ENCODE results near the gene LYL1. TPM values are rescaled to one million over a fixed set of nuclear protein-coding genes. Genes with fewer than 3 reads are reported as not detected.

The LYL1 gene
- total RNA-seq, 1 experiment from 2014 or later: 0.24 TPM

DNA sequence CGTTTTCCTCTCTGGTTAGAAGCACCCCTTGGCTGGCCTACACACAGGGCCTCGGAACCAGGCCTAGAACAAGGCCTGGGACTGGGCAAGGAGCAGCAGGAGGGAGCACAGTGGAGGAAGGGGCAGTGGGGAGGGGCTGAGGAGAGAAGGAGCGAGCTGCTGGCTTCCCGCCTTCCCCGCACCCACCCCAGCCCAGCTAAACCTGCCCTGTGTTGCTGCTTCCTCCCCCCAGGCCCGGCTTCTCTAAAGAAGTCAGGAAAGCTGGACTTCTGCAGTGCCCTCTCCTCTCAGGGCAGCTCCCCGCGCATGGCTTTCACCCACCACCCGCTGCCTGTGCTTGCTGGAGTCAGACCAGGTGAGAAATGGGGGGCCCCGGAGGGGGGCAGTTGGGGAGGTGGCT lies 24.3 kb downstream of the LYL1 start:
- Histone ChIP-seq H3K27ac (no peak overlapping the region), H3K9me3 (ENCODE audit: insufficient read depth, low read depth) (no peaks in the 10 kb centered on the region), H3K4me1 (replicated peaks; ENCODE audit: insufficient read depth) (no peaks in the 10 kb centered on the region), H3K4me3 (no peak overlapping the region), H3K4me2 (no peak overlapping the region), H3K9me2 (ENCODE audit: insufficient read depth) (no peaks in the 10 kb centered on the region), H3F3A (ENCODE audit: insufficient read depth, low read depth) (0 out of 2 replicates have a peak, but pooled peaks cover 8% of the 10 kb centered on the region), H4K20me1 (ENCODE audit: insufficient read depth) (no peaks in the 10 kb centered on the region), H3K27me3 (ENCODE audit: insufficient read depth, low read depth) (peaks cover 4% of the 10 kb centered on the region; the same call in 1 of the 2 replicates), H3K36me3 (ENCODE audit: low read depth) (no peaks in the 10 kb centered on the region), H3K79me2 (ENCODE audit: low read depth) (no peaks in the 10 kb centered on the region), H2AFZ (no peak overlapping the region)
- BruUV-seq (replicated peaks): no TSS peak
- intact Hi-C loops (cut with micrococcal nuclease; ENCODE audit: unreplicated experiment): no loop called here
- CTCF ChIA-PET: interaction anchor here (1.0 kb wide), 1 partner anchor 17 kb away, joined by 3 read pairs; no protein-coding TSS in a partner anchor
- no peak for DNase-seq
- TF ChIP-seq, protein P1, sequence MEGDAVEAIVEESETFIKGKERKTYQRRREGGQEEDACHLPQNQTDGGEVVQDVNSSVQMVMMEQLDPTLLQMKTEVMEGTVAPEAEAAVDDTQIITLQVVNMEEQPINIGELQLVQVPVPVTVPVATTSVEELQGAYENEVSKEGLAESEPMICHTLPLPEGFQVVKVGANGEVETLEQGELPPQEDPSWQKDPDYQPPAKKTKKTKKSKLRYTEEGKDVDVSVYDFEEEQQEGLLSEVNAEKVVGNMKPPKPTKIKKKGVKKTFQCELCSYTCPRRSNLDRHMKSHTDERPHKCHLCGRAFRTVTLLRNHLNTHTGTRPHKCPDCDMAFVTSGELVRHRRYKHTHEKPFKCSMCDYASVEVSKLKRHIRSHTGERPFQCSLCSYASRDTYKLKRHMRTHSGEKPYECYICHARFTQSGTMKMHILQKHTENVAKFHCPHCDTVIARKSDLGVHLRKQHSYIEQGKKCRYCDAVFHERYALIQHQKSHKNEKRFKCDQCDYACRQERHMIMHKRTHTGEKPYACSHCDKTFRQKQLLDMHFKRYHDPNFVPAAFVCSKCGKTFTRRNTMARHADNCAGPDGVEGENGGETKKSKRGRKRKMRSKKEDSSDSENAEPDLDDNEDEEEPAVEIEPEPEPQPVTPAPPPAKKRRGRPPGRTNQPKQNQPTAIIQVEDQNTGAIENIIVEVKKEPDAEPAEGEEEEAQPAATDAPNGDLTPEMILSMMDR (conservative IDR thresholded peaks at IDR 0.05): no peak
- no peak for TF ChIP-seq EZH2 (IDR thresholded peaks at IDR 0.05; ENCODE audit: low read depth)
- POLR2A ChIA-PET (ENCODE audit: unreplicated experiment): no interaction called here

DNA sequence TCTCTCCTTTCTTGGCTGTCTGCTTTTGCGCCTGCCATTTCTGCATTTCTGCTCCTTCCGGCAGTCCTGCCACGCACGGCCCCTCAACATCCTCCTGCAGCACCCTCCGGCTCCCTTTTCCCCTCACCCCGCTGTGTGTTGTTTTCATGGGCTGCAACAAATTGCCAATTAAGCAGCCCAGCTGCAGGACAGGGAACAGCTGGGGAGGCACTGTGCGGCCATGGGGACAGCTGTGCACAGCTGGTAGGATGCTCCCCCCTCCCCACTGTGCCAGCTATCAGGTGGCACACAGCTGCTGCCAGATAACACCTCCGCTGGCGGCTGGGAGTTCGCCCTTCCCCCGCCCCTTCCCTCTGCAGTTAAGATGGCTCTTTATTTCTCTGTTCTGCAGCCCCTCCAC lies 25.4 kb downstream of the LYL1 start:
- ChIA-PET POLR2A (ENCODE audit: unreplicated experiment) (no interaction called here), CTCF (no interaction called here)
- Histone ChIP-seq H3K36me3 (ENCODE audit: low read depth) (no peaks in the 10 kb centered on the region), H3K9me3 (ENCODE audit: insufficient read depth, low read depth) (no peaks in the 10 kb centered on the region), H4K20me1 (ENCODE audit: insufficient read depth) (no peaks in the 10 kb centered on the region), H3K27me3 (ENCODE audit: insufficient read depth, low read depth) (peaks cover 14% of the 10 kb centered on the region; the same call in 1 of the 2 replicates), H2AFZ (no peak overlapping the region), H3K9me2 (ENCODE audit: insufficient read depth) (no peaks in the 10 kb centered on the region), H3K27ac (no peak overlapping the region), H3F3A (ENCODE audit: insufficient read depth, low read depth) (0 out of 2 replicates have a peak, but pooled peaks cover 8% of the 10 kb centered on the region), H3K4me2 (no peak overlapping the region), H3K4me3 (no peak overlapping the region), H3K79me2 (ENCODE audit: low read depth) (no peaks in the 10 kb centered on the region), H3K4me1 (replicated peaks; ENCODE audit: insufficient read depth) (no peaks in the 10 kb centered on the region)
- no peak for DNase-seq
- no peak for TF ChIP-seq EZH2 (IDR thresholded peaks at IDR 0.05; ENCODE audit: low read depth)
- TF ChIP-seq, protein P1 (conservative IDR thresholded peaks at IDR 0.05): no peak
- no TSS peak for BruUV-seq (replicated peaks)
- intact Hi-C loops (cut with micrococcal nuclease; ENCODE audit: unreplicated experiment): no loop called here

DNA sequence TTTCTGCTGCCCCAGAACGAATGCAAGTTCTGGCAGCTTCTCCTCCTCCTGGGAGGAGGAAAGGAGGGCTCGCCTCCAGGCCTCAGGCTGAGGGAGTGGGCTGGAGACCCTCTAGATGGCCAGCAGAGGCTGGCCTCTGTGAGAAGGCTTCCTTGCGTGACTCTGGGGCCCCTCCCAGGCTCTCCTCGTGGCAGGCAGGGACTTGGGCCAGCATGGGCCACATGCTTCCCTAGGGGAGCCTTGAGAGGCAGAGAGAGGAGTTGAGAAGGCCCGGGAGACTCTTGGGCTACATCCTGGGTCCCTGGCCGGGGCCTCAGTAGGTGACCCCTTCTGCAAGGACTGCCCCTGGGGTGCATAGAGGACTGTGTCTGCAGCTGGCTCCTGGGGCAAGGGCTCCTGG lies 25.9 kb downstream of the LYL1 start:
- H3K27me3 ChIP-seq (ENCODE audit: insufficient read depth, low read depth): peaks cover 19% of the 10 kb centered on the region; the same call in 1 of the 2 replicates
- no peaks in the 10 kb centered on the region for H3K9me3 ChIP-seq (ENCODE audit: insufficient read depth, low read depth)
- 0 out of 2 replicates have a peak, but pooled peaks cover 8% of the 10 kb centered on the region for H3F3A ChIP-seq (ENCODE audit: insufficient read depth, low read depth)
- H3K36me3 ChIP-seq (ENCODE audit: low read depth): no peaks in the 10 kb centered on the region
- no peak overlapping the region for H2AFZ ChIP-seq
- no peaks in the 10 kb centered on the region for H3K4me1 ChIP-seq (replicated peaks; ENCODE audit: insufficient read depth)
- no peaks in the 10 kb centered on the region for H3K9me2 ChIP-seq (ENCODE audit: insufficient read depth)
- no peak for TF ChIP-seq EZH2 (IDR thresholded peaks at IDR 0.05; ENCODE audit: low read depth)
- TF ChIP-seq, protein P1 (conservative IDR thresholded peaks at IDR 0.05): no peak
- DNase-seq: no peak
- no peaks in the 10 kb centered on the region for H3K79me2 ChIP-seq (ENCODE audit: low read depth)
- no peak overlapping the region for H3K27ac ChIP-seq
- ChIA-PET CTCF (no interaction called here), POLR2A (ENCODE audit: unreplicated experiment) (no interaction called here)
- no TSS peak for BruUV-seq (replicated peaks)
- intact Hi-C loops (cut with micrococcal nuclease; ENCODE audit: unreplicated experiment): no loop called here
- H3K4me3 ChIP-seq: no peak overlapping the region
- H3K4me2 ChIP-seq: no peak overlapping the region
- no peaks in the 10 kb centered on the region for H4K20me1 ChIP-seq (ENCODE audit: insufficient read depth)
